Putamen (tissue), 1 donor: Measurements from ENCODE around the gene NPTN.

Experiments used
- DNase-seq: peaks from one replicate; pipeline ENCODE4 v3.0.0-alpha.2; 2016; ENCODE audit warnings: low spot score

Gene NPTN

DNA sequence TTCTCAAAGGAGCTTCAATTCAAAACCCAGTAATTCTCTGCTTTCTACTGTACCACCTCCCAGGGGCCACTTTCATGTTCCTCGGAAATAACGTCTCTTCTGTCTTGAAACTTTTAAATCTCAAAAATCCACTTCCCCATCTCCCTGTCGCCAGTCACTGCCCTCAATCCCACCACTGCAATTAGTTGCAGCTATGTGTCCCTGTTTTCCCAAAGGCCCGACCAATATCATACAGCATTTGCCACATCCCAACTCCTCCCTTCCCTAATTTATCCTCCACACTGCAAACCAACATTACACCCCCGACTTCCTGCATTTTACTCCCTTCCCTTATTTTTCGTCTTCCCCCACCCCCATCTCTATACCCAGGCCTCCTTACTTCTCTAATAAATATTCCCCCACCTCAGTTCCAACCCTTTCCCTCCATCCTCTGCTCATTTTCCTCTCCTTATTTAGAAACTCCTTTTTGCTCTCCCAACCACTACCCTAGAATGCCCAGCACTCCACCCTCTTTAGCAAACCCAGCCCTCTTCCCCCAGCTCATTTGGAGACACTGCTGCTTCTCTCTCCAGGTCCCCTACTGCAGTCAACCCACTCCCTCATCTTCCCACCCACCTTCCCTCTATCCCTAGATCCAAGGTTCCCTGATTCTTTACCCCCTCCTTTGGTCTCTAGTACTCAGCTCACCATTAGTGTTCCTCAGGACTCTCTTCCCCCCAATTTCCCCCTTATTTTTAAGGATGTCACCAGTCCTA lies 1.1 kb downstream of the NPTN start:
- DNase-seq = peak; percentile 49

DNA sequence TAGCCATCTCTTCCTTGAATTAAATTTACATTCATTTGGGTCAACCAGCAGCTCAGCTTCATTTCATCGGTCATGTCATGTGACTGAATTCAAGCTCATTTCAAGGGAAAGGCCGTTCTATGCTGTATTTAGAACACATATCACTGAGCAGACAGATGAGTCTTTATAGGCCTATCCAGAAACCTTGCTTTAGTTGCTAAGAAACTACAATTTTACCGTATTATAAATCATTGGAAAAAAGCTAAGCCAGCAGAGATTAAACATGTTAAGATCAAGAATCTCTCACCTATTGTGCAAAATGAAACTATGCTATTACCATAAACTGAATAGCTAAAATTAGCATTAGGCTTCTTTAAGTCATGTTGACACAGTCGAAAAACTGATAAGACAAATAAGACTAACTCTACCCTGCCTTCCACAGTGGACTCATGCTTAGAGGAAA lies 2.2 kb downstream of the NPTN start:
- no peak for DNase-seq

- DNase-seq = no peak
Measured at GRCh38 chr15:73629798-73630429, 3.3 kb downstream of the NPTN start.

DNA sequence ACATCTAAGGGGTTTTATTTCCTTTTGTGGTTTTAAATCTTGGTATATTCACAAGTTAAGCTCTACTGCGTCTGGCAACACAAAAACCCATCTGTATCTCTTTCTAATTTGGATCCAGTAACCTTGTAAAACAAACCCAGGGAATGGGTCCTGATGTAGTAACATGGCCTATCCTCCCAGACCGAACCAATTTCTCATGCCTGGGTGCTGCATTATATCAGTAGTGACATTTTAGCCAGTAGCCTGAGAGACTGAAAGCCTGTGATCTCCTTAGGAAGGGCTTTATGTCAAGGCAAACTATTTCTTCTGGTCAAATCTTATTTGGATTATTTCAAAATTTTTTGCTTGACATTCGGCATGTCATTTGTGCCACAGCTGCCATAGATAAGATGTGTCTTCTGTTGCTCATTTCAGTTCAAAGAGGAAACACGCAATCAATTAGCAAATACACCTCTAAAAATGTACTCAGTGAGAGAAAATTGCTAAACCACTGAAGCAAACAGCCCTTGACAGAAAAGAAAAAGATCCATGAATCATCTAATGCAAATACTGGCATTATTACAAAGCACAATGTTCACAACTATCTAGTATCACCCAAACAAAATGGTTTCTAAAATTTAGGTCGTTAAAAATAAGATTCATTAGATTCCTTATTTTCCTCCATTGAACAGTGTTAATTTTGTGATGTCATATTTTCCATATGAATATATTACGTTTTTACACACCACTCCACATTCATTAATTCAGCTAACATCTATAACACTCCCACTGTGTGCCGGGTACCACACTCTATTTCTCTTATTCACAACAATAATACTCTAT lies 4.0 kb downstream of the NPTN start:
- no peak for DNase-seq

GRCh38 chr15:73628102-73628501 lies 5.1 kb downstream of the NPTN start:
- no peak for DNase-seq

- DNase-seq = no peak
Measured at GRCh38 chr15:73626072-73626471, 7.1 kb downstream of the NPTN start.

DNA sequence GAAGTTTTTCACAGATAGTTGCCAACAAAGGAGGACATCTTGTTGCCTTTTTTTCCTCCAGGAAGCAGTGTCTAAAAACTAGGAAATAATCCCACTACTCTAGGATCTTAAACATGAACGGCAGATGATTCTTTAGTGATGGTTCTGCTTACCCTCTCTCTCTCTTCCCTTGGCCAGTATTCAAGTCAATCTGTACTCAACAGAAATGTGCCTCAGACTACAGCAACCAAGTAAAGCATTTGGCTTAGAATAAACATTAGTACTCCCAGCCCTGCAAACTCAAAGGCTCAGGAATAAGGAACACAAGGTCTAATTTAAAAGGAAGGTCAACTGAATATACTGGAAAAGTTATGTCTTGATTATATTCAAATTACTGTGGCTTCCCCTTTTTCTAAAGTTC lies 8.7 kb downstream of the NPTN start:
- no peak for DNase-seq

- DNase-seq = no peak
Measured at GRCh38 chr15:73621286-73621826, 11.8 kb downstream of the NPTN start.

DNA sequence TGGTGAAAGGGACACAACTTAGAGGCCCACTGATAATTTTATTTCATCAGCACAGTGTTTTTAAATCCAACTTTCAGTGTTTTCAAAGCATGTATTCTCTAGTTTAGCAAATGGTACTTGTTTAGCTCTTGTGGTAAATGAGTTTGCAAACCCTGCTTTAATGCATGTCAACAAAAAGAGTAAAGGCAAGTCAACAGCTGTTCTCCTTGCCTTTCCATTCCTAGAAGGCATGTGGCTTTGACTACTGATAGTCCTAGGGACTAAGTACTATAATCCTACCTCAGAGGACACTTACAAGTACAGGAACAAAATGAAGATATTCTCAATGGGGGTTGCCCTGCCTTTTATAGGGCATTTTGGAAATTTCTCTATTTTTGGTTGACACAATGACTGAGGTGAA lies 13.1 kb downstream of the NPTN start:
- no peak for DNase-seq

DNA sequence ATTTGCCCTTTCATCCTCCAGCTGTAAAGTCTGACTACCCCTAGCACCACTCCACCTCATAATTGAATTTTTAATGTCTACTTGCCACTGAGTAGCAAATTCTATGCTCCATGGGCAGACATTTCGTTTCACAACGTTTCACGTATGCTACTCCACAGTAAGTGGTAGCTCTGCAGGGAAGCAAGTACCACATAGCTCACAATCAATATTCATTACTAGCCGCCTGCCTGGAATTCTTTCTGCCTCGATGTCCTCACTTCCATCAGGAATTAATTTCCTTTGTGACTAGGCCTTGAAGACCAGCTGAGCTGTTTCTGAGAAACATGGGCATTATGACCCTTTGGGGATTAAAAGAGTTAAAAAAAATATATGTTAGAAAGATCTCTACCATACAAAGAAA lies 15.3 kb downstream of the NPTN start:
- DNase-seq = no peak

DNA sequence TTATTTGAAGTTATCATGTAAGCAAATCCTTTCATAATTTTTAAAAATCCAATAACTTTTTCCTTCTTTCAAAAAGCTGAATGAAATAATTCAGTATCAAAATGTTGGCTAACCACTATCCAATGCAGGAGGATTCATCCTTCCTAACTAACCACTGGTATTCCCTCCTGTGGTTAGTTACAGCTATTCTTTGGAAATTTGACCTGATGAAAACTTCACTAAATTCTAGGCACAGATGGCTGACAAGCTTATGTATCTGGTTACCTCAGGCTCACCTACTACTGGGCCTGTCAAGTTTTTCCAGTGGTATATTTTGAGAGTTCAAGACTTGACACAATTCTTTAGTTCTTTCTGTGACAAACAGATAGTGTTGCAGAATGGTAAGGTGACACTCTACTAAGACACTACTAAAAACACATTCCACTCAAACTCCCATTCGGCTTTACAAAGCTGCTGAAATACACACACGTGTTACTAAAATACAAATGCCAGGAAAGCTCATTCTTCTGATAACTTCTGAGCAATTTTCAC lies 15.8 kb downstream of the NPTN start:
- DNase-seq = no peak

DNA sequence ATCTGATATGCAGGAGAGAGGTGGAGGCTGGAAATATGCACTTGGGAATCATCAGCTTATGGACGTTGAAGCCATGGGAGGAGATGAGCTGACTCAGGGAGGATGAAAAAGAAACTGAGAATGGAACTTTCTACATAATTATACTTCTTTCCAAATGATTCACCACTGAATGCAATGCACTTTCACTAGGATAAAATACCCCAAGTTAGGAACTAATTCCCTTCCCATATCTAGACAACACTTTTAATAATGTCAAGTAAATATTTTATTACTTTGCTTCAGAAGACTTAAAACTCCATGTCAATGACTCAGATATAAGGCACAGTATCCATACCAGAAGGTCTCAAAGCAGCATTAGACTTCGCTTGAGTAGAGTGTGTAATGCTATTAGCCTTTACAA lies 24.2 kb downstream of the NPTN start:
- no peak for DNase-seq

DNA sequence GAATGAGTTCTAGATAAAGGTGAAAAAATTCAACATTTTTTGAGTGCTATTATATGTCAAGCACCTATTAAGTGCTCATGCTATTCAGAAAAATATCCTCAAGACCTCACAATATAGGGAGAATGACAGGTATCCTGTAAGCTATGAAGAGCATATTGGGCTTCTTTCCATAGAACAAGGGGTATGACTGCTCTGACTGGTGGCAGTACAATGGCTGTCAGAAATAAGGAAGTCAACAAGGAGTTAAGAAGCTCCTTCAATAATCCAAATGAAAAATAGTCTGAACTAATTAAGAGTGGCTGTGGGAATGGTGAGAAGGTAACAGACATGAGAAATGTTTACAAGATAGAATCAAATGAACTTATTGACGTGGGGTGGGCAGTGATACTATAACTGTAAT lies 24.7 kb downstream of the NPTN start:
- no peak for DNase-seq

- DNase-seq = no peak
Measured at GRCh38 chr15:73607843-73608242, 25.3 kb downstream of the NPTN start.

DNA sequence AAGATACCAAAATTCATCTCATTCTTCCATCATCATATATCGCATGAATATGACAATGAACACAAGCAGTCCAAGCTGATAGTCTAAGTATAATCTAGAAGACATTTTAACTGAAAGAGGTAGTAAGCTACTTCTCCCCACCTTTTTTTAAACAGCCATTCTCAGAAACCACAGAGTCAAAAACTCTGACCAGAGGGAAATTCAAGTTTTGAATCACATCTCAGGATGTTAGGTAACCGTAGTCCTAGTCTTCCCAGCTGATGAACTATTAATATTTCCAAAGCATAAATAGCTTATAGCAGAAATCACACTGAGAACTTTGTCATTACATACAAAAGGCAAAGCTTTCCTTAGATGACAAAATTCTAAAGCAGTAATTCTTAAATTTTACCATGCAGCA lies 25.8 kb downstream of the NPTN start:
- DNase-seq = no peak

- DNase-seq = no peak
Measured at GRCh38 chr15:73605759-73606436, 27.3 kb downstream of the NPTN start.

GRCh38 chr15:73604477-73604876 lies 28.7 kb downstream of the NPTN start:
- DNase-seq = no peak

DNA sequence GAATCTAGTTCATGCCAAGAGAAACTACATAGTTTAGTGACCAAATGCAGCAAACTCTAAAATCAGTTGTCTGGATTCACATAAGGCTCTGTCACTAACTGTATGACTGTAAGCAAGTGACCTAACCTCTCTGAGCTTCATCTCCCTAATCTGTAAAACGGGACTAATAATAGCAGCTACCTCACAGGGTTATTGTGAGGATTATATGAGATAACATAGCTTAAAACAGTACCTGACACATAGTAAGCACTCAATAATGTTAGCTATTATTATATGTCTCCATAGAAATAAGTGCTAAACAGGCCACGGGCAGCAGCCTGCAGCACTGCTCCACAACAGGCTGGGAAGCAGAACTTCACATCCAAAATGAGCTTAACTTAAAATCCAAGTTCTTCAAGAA lies 30.2 kb downstream of the NPTN start:
- no peak for DNase-seq

GRCh38 chr15:73602446-73602843 lies 30.7 kb downstream of the NPTN start:
- DNase-seq = no peak

DNA sequence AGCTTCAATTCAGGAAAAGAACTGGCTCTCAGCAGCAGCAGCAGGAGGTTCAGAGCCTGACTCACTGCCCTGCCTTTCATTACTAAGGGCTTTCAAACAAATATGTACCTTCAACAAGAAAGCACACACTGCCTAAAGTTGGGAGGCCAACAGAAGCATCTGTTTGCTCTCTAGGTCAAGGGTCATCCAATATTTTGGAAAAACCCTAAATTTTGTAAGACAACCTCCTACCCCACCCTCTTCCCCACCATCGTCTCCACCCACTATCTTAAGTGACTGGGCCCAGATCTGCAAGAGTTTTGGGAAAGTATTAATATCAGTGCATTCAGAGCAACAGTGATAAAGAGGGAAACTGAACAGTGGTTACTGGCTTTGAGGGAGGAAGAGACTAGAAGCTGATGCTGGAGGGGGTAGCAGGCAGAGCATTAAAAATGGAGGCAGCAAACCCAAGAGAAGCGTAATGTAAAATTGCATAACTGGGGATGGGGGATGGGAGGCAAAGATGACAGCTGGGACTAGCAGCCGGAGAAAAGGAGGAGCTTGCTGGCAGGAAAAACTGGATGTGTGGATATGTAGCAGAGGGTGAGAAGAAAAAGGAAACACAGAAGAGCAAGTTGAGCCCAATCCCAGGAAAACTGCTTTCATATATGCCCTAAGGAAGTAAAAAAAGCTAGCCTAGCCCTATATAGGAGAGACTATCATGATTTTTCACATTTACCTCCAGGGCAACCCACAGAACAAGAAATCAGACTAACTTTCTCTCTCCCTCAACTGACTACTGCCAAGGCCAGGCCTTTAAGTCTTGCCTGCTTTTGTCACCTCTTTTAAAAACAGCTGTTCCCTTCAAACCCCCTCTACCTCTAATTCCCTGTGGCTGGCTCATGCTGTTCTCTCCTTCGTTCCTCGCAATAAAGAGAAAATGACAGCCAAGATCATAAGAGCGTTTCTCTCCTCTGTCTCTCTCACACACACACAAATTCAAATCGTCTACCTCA lies 31.4 kb downstream of the NPTN start:
- DNase-seq = peak; percentile 43
